Measurements from ENCODE around the gene OSBPL5.

GRCh38 chr11:3194016-3194816 is 29.1 kb upstream of the OSBPL5 start:
- TF ChIP-seq CTCF (IDR thresholded peaks at IDR 0.05; ENCODE audit: low read depth, low read length, poor library complexity, severe bottlenecking) (no peak), EZH2phosphoT487 (IDR thresholded peaks at IDR 0.05; ENCODE audit: borderline replicate concordance, low read length) (no peak)
